Glutamatergic neuron (in vitro differentiated cells): ENCODE results near the gene SLC10A2. TPM values are rescaled to one million over a fixed set of nuclear protein-coding genes. Genes with fewer than 3 reads are reported as not detected.
"Not testable (repeated sequence)": the region's sequence is repeated elsewhere in the genome, so short reads cannot be mapped to it uniquely, and the experiment has no call there.

Experiments used
- DNase-seq: peaks from one replicate; pipeline ENCODE4 v3.0.0; 2022
- H3K27ac Mint-ChIP-seq: one replicate; pipeline ENCODE4 v1.8.0; 2020; ENCODE audit warnings: mild to moderate bottlenecking, mixed read lengths, inconsistent platforms; ENCODE audit not compliant: unreplicated experiment
- H3K27me3 Mint-ChIP-seq: one replicate; pipeline ENCODE4 v1.8.0; 2020; ENCODE audit warnings: mild to moderate bottlenecking, moderate library complexity, mixed read lengths, inconsistent platforms; ENCODE audit not compliant: unreplicated experiment
- H3K36me3 Mint-ChIP-seq: one replicate; pipeline ENCODE4 v1.8.0; 2020; ENCODE audit warnings: mild to moderate bottlenecking, mixed read lengths, inconsistent platforms; ENCODE audit not compliant: unreplicated experiment
- H3K4me1 Mint-ChIP-seq: one replicate; pipeline ENCODE4 v1.8.0; 2020; ENCODE audit warnings: mild to moderate bottlenecking, low read depth, mixed read lengths, inconsistent platforms; ENCODE audit not compliant: unreplicated experiment
- H3K4me3 Mint-ChIP-seq: one replicate; pipeline ENCODE4 v1.8.0; 2020; ENCODE audit warnings: mild to moderate bottlenecking, mixed read lengths, inconsistent platforms; ENCODE audit not compliant: unreplicated experiment
- H3K9me3 Mint-ChIP-seq: one replicate; pipeline ENCODE4 v1.8.0; 2020; ENCODE audit warnings: mild to moderate bottlenecking, moderate library complexity, mixed read lengths, inconsistent platforms; ENCODE audit not compliant: unreplicated experiment
- CTCF ChIP-seq: fragments of 200-600 bp; sonication (generic); IDR thresholded peaks from one replicate; pipeline ENCODE4 v1.5.0; 2021; ENCODE audit not compliant: partially characterized antibody, unreplicated experiment
- total RNA-seq: library from RNA; stranded (reverse); fragmentation: NEBNext Ultra II Directional; extraction: Animal tissue kit (Norgen Biotek cat#: 25700); gene quantifications from one replicate; pipeline ENCODE4 v1.2.1, GENCODE V29; 2021; ENCODE audit not compliant: unreplicated experiment

Gene SLC10A2
- total RNA-seq, 1 donor from 2014 or later: not detected

GRCh38 chr13:103097366-103097928 is 31.2 kb upstream of the SLC10A2 start:
- peaks cover 4% of the 10 kb centered on the region for H3K9me3 Mint-ChIP-seq
- H3K4me1 Mint-ChIP-seq: no peaks in the 10 kb centered on the region
- no peak for TF ChIP-seq CTCF
- H3K27ac Mint-ChIP-seq: no peak overlapping the region
- no peak for DNase-seq
- peaks cover 11% of the 10 kb centered on the region for H3K36me3 Mint-ChIP-seq
- no peak overlapping the region for H3K4me3 Mint-ChIP-seq
- H3K27me3 Mint-ChIP-seq: peaks cover 2% of the 10 kb centered on the region

DNA sequence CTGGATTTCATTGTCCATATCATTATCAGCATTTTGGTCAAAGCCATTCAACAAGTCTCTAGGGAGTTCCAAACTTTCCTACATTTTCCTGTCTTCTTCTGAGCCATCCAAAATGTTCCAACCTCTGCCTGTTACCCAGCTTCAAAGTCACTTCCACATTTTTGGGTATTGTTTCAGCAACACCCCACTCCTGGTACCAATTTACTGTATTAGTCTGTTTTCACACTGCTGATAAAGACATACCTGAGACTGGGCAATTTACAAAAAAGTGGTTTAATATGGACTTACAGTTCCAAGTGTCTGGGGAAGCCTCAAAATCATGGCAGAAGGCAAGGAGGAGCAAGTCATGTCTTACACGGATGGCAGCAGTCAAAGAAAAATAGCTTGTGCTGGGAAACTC is 27.4 kb upstream of the SLC10A2 start:
- not testable (repeated sequence) for DNase-seq, H3K4me3 Mint-ChIP-seq, H3K9me3 Mint-ChIP-seq, H3K27me3 Mint-ChIP-seq, H3K4me1 Mint-ChIP-seq, H3K27ac Mint-ChIP-seq
- peaks cover 16% of the 10 kb centered on the region for H3K36me3 Mint-ChIP-seq

GRCh38 chr13:103087275-103087674 is 21.1 kb upstream of the SLC10A2 start:
- TF ChIP-seq CTCF: no peak
- no peak for DNase-seq
- no peaks in the 10 kb centered on the region for H3K4me1 Mint-ChIP-seq
- no peak overlapping the region for H3K27ac Mint-ChIP-seq
- H3K36me3 Mint-ChIP-seq: peaks cover 5% of the 10 kb centered on the region
- no peak overlapping the region for H3K4me3 Mint-ChIP-seq
- no peaks in the 10 kb centered on the region for H3K27me3 Mint-ChIP-seq
- H3K9me3 Mint-ChIP-seq: peaks cover 2% of the 10 kb centered on the region

GRCh38 chr13:103081435-103081834 is 15.2 kb upstream of the SLC10A2 start:
- no peak overlapping the region for H3K4me3 Mint-ChIP-seq
- no peaks in the 10 kb centered on the region for H3K27me3 Mint-ChIP-seq
- no peaks in the 10 kb centered on the region for H3K4me1 Mint-ChIP-seq
- no peaks in the 10 kb centered on the region for H3K9me3 Mint-ChIP-seq
- no peaks in the 10 kb centered on the region for H3K36me3 Mint-ChIP-seq
- H3K27ac Mint-ChIP-seq: no peak overlapping the region
- no peak for DNase-seq
- no peak for TF ChIP-seq CTCF

DNA sequence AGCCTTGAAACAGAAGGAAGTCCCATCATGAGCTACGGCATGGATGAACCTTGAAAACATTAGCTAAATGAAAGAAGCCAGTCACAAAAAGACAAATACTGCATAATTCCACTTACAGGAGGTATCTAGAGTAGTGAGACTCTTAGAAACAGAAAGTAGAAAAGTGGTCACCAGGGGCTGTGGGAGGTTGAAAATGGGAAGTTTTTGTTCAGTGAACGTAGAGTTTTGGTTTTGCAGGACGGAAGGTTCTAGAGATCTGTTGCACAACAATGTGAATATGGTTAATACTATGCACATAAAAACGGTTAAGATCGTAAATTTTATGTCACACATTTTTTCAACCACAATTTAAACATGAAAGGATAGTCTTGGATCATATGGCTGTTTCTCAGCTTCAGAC is 11.9 kb upstream of the SLC10A2 start:
- no peak for DNase-seq
- no peaks in the 10 kb centered on the region for H3K27me3 Mint-ChIP-seq
- H3K36me3 Mint-ChIP-seq: no peaks in the 10 kb centered on the region
- no peaks in the 10 kb centered on the region for H3K9me3 Mint-ChIP-seq
- no peaks in the 10 kb centered on the region for H3K4me1 Mint-ChIP-seq
- no peak overlapping the region for H3K4me3 Mint-ChIP-seq
- no peak for TF ChIP-seq CTCF
- H3K27ac Mint-ChIP-seq: no peak overlapping the region
